ENCODE measurements around the gene RTP3.

The RTP3 gene

DNA sequence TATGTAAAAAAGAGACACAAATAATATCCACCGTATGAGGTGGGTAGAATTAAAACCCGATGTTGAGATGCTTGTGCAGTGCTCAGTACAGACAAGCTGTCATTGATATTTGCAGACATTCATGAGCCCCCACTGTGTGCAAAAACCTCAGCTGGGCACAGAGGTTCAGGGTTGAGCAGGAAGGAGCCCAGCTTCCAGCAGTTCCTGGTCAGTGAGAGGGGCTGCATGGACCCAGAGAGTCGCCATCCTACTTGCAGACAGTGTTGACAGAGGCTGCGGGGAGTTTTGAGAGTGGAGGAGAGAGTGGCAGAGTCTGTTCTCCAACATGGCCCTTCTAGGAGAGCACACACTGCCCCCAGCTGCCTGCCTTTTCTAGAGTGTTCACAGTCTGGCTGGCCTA lies 26.9 kb upstream of the RTP3 start:
- peaks cover 9% of the 10 kb centered on the region; the same call in 1 of the 2 replicates for H3K27me3 ChIP-seq (ENCODE audit: control insufficient read depth, insufficient read depth, low read length)
- no peaks in the 10 kb centered on the region for H3K4me1 ChIP-seq (ENCODE audit: control insufficient read depth, insufficient read depth, low read length)
- no peaks in the 10 kb centered on the region for H3K36me3 ChIP-seq (ENCODE audit: control insufficient read depth, insufficient read depth, low read length)
- H3K27ac ChIP-seq (ENCODE audit: low read depth, low read length), result no peak overlapping the region
- no peak overlapping the region for H3K4me3 ChIP-seq (ENCODE audit: low read depth, low read length)
- H3K9ac ChIP-seq (ENCODE audit: low read length), result no peak overlapping the region
- H3K9me3 ChIP-seq (ENCODE audit: control insufficient read depth, insufficient read depth, low read depth, low read length), result no peaks in the 10 kb centered on the region

DNA sequence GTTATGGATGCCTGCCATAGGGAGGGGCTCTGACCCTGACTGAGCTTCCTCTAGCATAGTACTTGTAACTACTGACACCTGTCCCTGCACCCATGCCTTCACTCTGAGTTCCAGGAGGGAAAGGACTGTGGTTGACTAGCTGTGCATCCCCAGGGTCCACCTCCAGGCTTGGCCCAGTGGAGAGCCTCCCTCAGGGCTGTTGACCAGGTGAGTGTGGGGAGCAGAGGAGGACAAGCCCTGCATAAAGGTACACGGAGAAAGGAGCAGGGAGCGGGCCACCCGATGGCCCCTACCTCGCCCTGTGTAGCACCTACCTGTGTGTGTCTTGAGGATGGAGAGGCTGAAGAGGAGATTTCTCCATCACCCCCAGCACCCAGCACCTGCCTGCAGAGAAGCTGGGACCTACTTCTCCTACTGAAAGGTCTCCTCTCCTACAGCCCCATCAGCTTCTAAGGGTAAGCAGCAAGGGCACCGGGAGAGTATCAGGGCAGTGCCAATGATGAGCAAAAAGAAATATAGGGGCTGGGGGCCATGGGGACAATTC lies 26.3 kb upstream of the RTP3 start:
- Histone ChIP-seq H3K27me3 (ENCODE audit: control insufficient read depth, insufficient read depth, low read length) (peaks cover 6% of the 10 kb centered on the region; the same call in 1 of the 2 replicates), H3K9me3 (ENCODE audit: control insufficient read depth, insufficient read depth, low read depth, low read length) (no peaks in the 10 kb centered on the region), H3K4me1 (ENCODE audit: control insufficient read depth, insufficient read depth, low read length) (no peaks in the 10 kb centered on the region), H3K36me3 (ENCODE audit: control insufficient read depth, insufficient read depth, low read length) (no peaks in the 10 kb centered on the region), H3K4me3 (ENCODE audit: low read depth, low read length) (no peak overlapping the region), H3K9ac (ENCODE audit: low read length) (no peak overlapping the region), H3K27ac (ENCODE audit: low read depth, low read length) (no peak overlapping the region)

DNA sequence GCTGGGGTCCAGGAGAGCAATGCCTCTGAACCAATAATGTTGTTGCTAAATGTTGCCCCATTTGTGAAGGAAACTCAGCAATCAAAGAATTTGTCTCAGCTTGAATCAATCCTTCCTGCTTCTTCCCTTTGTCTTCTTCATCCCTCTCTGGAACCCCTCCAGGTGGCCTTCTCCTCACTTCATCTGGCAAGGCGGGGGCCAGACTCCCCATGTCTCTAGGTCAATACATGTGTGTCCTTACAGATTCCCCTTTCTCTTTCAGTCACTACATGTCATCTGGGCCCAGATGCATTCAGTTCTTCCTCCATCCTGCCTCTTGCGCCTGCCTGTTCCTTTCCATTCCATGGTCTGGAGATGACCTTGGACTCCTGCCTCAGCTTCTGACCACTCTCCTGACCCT lies 25.0 kb upstream of the RTP3 start:
- peaks cover 6% of the 10 kb centered on the region; the same call in 1 of the 2 replicates for H3K27me3 ChIP-seq (ENCODE audit: control insufficient read depth, insufficient read depth, low read length)
- H3K27ac ChIP-seq (ENCODE audit: low read depth, low read length), result no peak overlapping the region
- no peaks in the 10 kb centered on the region for H3K36me3 ChIP-seq (ENCODE audit: control insufficient read depth, insufficient read depth, low read length)
- H3K9ac ChIP-seq (ENCODE audit: low read length), result no peak overlapping the region
- H3K9me3 ChIP-seq (ENCODE audit: control insufficient read depth, insufficient read depth, low read depth, low read length), result no peaks in the 10 kb centered on the region
- H3K4me1 ChIP-seq (ENCODE audit: control insufficient read depth, insufficient read depth, low read length), result no peaks in the 10 kb centered on the region
- H3K4me3 ChIP-seq (ENCODE audit: low read depth, low read length), result no peak overlapping the region

DNA sequence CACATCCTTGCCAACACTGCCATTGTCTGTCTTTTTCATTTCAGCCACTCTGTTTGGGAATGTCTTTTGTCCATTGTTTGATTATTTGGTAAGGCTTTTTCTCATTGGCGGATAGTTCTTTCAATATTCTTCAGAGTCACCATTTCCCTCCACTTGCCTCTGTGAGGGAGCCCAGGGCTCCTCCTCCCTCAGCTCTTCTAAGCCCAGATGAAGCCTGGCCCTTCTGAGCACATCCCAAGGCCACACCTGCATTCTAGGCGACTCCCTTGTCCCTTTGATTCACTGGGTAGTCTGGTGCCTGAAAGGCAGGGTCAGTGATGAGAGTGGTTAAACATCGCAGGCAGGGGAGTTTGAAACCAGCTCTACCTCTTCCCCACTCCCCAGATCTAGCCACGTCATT lies 20.6 kb upstream of the RTP3 start:
- H3K9ac ChIP-seq (ENCODE audit: low read length), result no peak overlapping the region
- H3K27ac ChIP-seq (ENCODE audit: low read depth, low read length), result no peak overlapping the region
- peaks cover 3% of the 10 kb centered on the region; the same call in 1 of the 2 replicates for H3K27me3 ChIP-seq (ENCODE audit: control insufficient read depth, insufficient read depth, low read length)
- H3K4me1 ChIP-seq (ENCODE audit: control insufficient read depth, insufficient read depth, low read length), result no peaks in the 10 kb centered on the region
- no peaks in the 10 kb centered on the region for H3K36me3 ChIP-seq (ENCODE audit: control insufficient read depth, insufficient read depth, low read length)
- no peaks in the 10 kb centered on the region for H3K9me3 ChIP-seq (ENCODE audit: control insufficient read depth, insufficient read depth, low read depth, low read length)
- no peak overlapping the region for H3K4me3 ChIP-seq (ENCODE audit: low read depth, low read length)

DNA sequence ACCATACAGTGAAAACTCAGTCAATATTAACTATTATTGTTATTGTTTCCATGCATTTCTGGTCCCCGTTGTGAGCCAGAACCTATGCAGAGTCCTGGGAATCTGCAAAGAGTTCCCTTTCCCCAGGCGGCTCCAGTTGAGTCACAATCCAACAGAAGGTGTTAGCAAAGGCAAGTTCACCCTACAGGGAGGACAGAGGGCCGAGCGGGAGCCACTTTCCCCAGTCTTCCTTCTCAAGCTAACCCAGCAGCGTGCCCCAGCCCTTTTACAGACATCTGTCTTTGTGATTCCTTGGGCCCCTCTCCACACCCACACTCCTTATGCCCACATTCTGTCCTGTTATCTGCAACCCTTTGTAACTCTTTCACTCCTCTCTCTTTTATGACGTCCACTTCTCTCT lies 20.0 kb upstream of the RTP3 start:
- H3K27me3 ChIP-seq (ENCODE audit: control insufficient read depth, insufficient read depth, low read length), result peaks cover 3% of the 10 kb centered on the region; the same call in 1 of the 2 replicates
- H3K4me1 ChIP-seq (ENCODE audit: control insufficient read depth, insufficient read depth, low read length), result no peaks in the 10 kb centered on the region
- H3K4me3 ChIP-seq (ENCODE audit: low read depth, low read length), result no peak overlapping the region
- no peaks in the 10 kb centered on the region for H3K36me3 ChIP-seq (ENCODE audit: control insufficient read depth, insufficient read depth, low read length)
- no peaks in the 10 kb centered on the region for H3K9me3 ChIP-seq (ENCODE audit: control insufficient read depth, insufficient read depth, low read depth, low read length)
- no peak overlapping the region for H3K9ac ChIP-seq (ENCODE audit: low read length)
- H3K27ac ChIP-seq (ENCODE audit: low read depth, low read length), result no peak overlapping the region

DNA sequence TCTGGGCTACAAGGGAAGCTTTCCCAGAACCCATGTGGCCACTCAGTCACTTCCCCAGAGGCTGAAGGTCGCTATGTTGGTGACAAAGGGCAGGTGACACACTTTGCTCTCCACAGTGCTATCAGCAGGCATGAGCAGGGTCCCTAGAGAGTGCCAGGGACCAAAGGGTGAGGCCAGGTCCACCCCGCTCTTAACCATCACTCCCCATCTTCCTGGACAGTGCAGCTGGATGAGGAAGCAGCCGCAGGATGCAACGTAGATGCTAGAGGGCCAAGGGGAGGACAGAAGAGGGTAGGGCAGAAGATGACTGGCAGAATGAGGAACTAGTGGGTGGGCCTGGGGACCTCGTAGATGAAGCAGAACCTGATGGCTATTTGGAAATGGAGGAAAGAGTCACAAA lies 19.4 kb upstream of the RTP3 start:
- no peak overlapping the region for H3K27ac ChIP-seq (ENCODE audit: low read depth, low read length)
- 0 out of 2 replicates have a peak, but pooled peaks cover under 1% of the 10 kb centered on the region for H3K27me3 ChIP-seq (ENCODE audit: control insufficient read depth, insufficient read depth, low read length)
- no peak overlapping the region for H3K4me3 ChIP-seq (ENCODE audit: low read depth, low read length)
- H3K36me3 ChIP-seq (ENCODE audit: control insufficient read depth, insufficient read depth, low read length), result no peaks in the 10 kb centered on the region
- no peaks in the 10 kb centered on the region for H3K4me1 ChIP-seq (ENCODE audit: control insufficient read depth, insufficient read depth, low read length)
- H3K9ac ChIP-seq (ENCODE audit: low read length), result no peak overlapping the region
- H3K9me3 ChIP-seq (ENCODE audit: control insufficient read depth, insufficient read depth, low read depth, low read length), result no peaks in the 10 kb centered on the region

DNA sequence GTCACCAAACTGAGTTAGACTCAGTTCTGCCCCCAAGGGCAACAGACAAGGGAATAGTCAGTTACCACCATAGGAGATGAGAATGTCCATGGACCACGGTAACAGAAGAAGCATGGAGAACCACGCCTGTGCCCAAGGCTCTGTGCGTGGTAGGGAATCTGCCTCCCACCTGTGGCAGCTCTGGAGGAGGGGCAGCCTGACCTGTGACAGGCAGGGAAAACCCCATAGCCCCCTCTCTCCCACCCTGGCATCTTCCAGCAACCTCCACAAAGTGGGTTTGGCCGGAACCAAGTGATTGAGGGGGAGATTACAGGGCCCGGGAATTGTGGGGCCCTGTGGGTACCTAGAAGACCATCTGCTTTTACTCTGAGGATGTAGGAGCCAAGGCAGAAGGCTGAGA lies 18.8 kb upstream of the RTP3 start:
- H3K27me3 ChIP-seq (ENCODE audit: control insufficient read depth, insufficient read depth, low read length), result no peaks in the 10 kb centered on the region
- no peak overlapping the region for H3K4me3 ChIP-seq (ENCODE audit: low read depth, low read length)
- no peaks in the 10 kb centered on the region for H3K9me3 ChIP-seq (ENCODE audit: control insufficient read depth, insufficient read depth, low read depth, low read length)
- no peak overlapping the region for H3K27ac ChIP-seq (ENCODE audit: low read depth, low read length)
- H3K36me3 ChIP-seq (ENCODE audit: control insufficient read depth, insufficient read depth, low read length), result no peaks in the 10 kb centered on the region
- no peaks in the 10 kb centered on the region for H3K4me1 ChIP-seq (ENCODE audit: control insufficient read depth, insufficient read depth, low read length)
- no peak overlapping the region for H3K9ac ChIP-seq (ENCODE audit: low read length)

DNA sequence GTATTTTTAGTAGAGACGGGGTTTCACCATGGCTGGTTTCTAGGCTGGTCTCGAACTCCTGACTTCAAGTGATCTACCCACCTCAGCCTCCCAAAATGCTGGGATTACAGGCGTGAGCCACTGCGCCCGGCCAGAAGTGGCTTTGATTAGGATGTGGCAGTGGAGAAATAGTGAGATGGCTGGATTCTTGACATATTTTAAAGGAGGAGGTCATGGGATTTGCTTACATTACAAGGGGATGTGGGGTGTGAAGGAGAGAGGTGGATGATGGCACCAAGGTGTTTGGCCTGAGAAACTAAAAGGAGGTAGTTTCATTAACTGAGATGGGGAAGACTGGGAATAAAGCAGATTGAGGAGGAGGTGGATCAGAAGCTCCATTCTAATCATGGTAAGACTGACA lies 18.1 kb upstream of the RTP3 start:
- no peak overlapping the region for H3K27ac ChIP-seq (ENCODE audit: low read depth, low read length)
- H3K36me3 ChIP-seq (ENCODE audit: control insufficient read depth, insufficient read depth, low read length), result no peaks in the 10 kb centered on the region
- H3K4me3 ChIP-seq (ENCODE audit: low read depth, low read length), result no peak overlapping the region
- H3K27me3 ChIP-seq (ENCODE audit: control insufficient read depth, insufficient read depth, low read length), result no peaks in the 10 kb centered on the region
- no peak overlapping the region for H3K9ac ChIP-seq (ENCODE audit: low read length)
- no peaks in the 10 kb centered on the region; the same call in 1 of the 2 replicates for H3K4me1 ChIP-seq (ENCODE audit: control insufficient read depth, insufficient read depth, low read length)
- no peaks in the 10 kb centered on the region for H3K9me3 ChIP-seq (ENCODE audit: control insufficient read depth, insufficient read depth, low read depth, low read length)

DNA sequence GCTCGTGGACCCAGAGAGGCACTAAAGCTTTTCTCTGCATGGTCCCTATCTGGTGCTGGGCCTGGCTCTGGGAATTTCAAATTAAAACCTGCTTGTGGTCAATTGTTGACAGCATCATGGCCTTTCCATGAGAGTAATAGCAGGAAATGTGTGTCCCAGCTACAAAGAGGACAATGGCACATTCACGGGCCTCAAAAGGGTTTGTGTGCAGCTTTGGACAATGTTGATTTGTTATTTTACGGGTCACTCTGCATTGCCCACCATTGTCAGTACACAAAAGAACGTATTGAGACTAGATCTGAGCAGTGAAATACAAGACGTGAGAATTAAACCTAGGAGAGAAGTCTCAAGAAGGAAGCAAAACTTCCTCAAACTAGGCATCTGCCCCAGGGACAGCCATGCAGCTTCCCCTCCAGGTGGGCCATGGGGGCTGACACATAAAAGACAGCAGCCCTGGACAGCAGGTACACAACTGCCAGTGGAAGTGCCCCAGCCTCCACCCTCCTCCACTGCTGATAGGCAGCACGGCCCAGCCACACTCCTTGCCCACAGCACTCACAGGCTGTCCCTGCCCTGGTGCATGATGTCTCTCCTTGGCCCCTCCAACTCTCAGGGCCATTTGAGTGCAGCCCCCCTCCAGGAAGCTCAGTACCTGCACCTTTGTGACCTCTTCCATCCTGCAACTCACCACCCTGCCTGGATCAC lies 17.1 kb upstream of the RTP3 start:
- H3K4me1 ChIP-seq (ENCODE audit: control insufficient read depth, insufficient read depth, low read length), result no peaks in the 10 kb centered on the region; the same call in 1 of the 2 replicates
- H3K9ac ChIP-seq (ENCODE audit: low read length), result no peak overlapping the region
- H3K4me3 ChIP-seq (ENCODE audit: low read depth, low read length), result no peak overlapping the region
- no peaks in the 10 kb centered on the region for H3K9me3 ChIP-seq (ENCODE audit: control insufficient read depth, insufficient read depth, low read depth, low read length)
- no peaks in the 10 kb centered on the region for H3K27me3 ChIP-seq (ENCODE audit: control insufficient read depth, insufficient read depth, low read length)
- no peak overlapping the region for H3K27ac ChIP-seq (ENCODE audit: low read depth, low read length)
- no peaks in the 10 kb centered on the region for H3K36me3 ChIP-seq (ENCODE audit: control insufficient read depth, insufficient read depth, low read length)

DNA sequence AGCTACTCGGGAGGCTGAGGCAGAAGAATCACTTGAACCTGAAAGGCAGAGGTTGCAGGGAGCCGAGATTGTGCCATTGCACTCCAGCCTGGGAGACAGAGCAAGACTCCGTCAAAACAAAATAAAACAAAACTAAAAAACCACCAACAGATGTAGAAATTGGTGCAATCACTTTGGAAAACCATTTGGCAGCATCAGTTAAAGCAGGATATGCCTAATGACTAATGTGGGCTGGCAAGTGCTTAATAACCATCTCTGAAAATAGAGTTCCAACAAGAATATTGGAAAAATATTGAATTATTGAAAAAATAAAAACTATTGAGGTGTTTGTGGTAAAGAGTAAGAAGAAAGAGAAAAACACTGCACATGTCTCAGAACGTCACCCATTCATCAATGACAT lies 16.1 kb upstream of the RTP3 start:
- Histone ChIP-seq H3K9ac (ENCODE audit: low read length) (no peak overlapping the region), H3K9me3 (ENCODE audit: control insufficient read depth, insufficient read depth, low read depth, low read length) (no peaks in the 10 kb centered on the region), H3K36me3 (ENCODE audit: control insufficient read depth, insufficient read depth, low read length) (no peaks in the 10 kb centered on the region), H3K27ac (ENCODE audit: low read depth, low read length) (no peak overlapping the region), H3K4me1 (ENCODE audit: control insufficient read depth, insufficient read depth, low read length) (no peaks in the 10 kb centered on the region; the same call in 1 of the 2 replicates), H3K27me3 (ENCODE audit: control insufficient read depth, insufficient read depth, low read length) (no peaks in the 10 kb centered on the region), H3K4me3 (ENCODE audit: low read depth, low read length) (no peak overlapping the region)

DNA sequence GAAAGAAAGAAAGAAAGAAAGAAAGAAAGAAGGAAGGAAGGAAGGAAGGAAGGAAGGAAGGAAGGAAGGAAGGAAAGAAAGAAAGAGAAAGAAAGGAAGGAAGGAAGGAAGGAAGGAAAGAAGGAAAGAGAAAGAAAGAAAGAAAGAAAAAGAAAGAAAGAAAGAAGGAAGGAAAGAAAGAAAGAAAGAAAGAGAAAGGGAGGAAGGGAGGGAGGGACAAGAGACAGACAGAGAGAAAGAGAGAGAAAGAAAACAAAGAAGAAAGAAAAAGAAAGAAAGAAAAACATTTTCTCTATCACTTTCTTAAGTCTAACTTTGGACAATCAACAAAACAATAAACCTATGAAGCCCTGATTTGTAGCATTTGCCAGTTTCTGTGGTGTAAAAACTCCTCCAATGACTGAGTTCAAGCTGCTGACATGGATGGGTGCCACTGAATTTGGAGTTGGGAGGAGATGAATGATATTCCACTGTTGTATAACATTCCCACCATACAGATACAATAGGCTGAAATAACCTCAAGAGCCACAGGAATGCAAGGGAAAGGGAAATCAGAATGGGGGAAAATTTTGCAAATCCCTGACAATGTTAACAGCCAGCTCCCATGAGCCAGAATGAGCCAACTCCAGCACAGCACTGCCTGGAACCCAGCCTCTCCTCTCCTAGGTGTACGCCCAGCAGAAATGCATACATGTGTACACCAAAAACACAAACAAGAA lies 15.0 kb upstream of the RTP3 start:
- H3K36me3 ChIP-seq (ENCODE audit: control insufficient read depth, insufficient read depth, low read length), result no peaks in the 10 kb centered on the region
- no peak overlapping the region for H3K9ac ChIP-seq (ENCODE audit: low read length)

More for the DNA sequence above, 15.0 kb upstream of the RTP3 start:
- Histone ChIP-seq H3K4me3 (ENCODE audit: low read depth, low read length) (no peak overlapping the region), H3K9me3 (ENCODE audit: control insufficient read depth, insufficient read depth, low read depth, low read length) (no peaks in the 10 kb centered on the region), H3K4me1 (ENCODE audit: control insufficient read depth, insufficient read depth, low read length) (no peaks in the 10 kb centered on the region; the same call in 1 of the 2 replicates), H3K27me3 (ENCODE audit: control insufficient read depth, insufficient read depth, low read length) (no peaks in the 10 kb centered on the region), H3K27ac (ENCODE audit: low read depth, low read length) (no peak overlapping the region)

Measured in HUES6 (cell line).